ENCODE results near the gene LMAN1L.

Gene LMAN1L

GRCh38 chr15:74816624-74817369 lies 4.2 kb downstream of the LMAN1L start:
- DNase-seq (ENCODE audit: low read depth): no peak

GRCh38 chr15:74817370-74817737 lies 4.7 kb downstream of the LMAN1L start:
- DNase-seq (ENCODE audit: low read depth): no peak

DNA sequence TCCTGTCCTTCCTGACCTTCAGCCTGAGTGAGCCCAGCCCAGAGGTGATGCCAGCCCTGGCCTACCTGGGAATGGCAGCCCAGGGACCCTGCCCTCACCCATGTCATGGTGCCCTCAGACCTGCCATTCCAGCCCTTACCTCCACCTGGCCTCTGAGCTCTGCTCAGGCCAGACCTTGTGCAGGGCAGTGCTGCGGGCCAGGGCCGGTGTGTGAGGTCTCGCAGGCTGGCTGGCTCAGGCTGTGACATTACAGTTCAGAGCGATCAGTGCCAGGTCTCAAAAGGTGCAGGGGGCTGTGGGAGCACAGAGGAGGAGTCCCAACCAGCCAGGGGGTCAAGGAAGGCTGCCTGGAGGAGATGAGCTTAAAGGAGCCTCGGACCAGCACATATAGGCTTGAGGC lies 7.4 kb downstream of the LMAN1L start:
- DNase-seq (ENCODE audit: low read depth): no peak

- DNase-seq (ENCODE audit: low read depth): no peak
These were observed 8.6 kb downstream of the LMAN1L start for GRCh38 chr15:74821091-74821789.

DNA sequence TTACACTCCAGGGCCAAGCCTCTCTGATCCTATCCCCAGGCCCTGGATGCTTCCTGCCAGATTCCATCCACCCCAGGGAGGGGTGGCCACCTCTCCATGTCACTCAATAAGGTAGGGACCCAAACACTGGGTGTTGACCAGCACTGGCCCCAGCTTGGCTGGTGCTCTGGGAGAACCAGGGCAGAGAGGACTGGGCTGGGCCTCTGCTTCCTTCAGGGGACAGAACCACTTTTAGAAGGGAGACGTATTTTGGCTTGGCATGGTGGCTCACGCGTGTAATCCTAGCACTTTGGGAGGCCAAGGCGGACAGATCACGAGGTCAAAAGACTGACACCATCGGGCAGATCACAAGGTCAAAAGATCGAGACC lies 9.1 kb downstream of the LMAN1L start:
- no peak for DNase-seq (ENCODE audit: low read depth)

DNA sequence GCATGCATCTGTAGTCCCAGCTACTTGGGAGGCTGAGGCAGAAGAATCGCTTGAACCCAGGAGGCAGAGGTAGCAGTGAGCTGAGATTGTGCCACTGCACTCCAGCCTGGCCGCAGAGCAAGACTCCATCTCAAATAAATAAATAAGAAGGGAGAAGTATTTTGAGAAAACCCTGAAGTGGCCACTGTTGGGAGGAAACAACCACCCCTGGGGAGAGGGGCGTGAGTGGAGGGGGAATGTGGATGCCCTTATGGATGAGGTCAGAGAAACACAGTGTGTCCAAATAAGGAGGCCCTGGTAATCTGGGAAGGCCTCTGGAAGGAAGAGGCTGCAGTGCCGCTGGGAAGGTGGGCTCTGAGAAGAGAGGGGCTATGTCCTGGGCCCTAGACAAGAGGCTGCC lies 9.6 kb downstream of the LMAN1L start:
- no peak for DNase-seq (ENCODE audit: low read depth)

- no peak for DNase-seq (ENCODE audit: low read depth)
These were observed 10.7 kb downstream of the LMAN1L start for GRCh38 chr15:74823324-74823723.

- DNase-seq (ENCODE audit: low read depth): no peak
These were observed 12.3 kb downstream of the LMAN1L start for GRCh38 chr15:74824976-74825375.

DNA sequence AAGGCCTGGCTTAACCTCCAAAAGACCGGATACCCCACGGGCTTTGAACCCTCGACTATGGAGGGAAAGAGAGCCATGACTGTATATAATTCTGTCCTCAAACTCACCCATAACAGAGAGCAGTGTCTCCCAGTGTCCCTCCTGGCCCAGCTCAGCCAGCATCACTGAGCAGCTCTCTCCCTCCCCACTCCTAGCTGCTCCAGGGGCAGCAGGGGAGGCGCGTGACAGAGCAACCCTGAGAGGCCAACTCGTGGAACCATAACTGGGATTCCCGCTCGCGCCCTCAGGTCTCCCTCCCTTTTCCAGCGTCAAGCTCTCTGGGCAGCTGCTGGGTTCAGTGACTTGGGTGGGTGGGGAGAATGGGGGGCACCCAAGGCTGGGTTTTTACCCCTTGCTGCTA lies 13.2 kb downstream of the LMAN1L start:
- no peak for DNase-seq (ENCODE audit: low read depth)

DNA sequence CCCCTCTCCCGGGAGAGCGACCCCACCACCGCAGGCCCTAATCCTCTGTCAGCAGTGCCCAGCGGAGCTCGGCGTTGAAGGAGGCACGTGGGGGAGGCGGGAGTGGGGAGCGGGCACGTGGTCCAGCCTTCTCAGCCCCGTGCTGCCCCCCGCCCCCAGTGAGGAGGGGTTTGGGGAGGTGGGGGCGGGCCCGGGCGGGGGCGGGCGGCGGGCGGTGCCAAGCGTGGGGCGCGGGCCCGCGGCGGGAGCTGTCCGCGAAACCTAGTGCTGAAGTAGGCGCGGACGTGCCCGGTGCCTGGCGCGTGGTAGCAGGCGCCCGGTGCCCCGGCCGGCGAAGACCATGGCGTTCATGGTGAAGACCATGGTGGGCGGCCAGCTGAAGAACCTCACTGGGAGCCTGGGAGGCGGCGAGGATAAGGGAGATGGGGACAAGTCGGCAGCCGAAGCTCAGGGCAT lies 13.8 kb downstream of the LMAN1L start, which contains the start of gene CPLX3:
Gene CPLX3 (plus strand): TSS at position 264 of the 456 bp plus-strand sequence. CDS start 77 bp downstream, at position 341.
- no peak for DNase-seq (ENCODE audit: low read depth)

DNA sequence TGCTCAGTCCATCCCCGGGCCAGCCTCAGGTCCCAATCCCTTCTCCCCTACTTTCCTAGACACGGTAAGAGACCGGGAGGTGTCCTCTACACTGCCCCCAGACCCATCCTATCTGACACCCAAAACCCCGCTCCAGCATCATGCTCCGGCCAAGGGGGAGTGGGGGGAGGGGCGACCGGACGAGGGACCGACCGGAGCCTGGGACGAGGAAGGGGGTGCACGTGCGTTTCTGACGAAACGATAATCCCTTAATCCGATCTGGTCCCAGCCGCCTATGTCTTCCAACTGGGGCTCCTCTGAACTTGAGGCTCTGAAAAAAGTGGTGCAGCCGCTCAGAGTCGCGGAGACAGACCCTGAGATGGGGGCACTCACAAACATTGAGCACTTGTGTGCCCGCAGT lies 14.3 kb downstream of the LMAN1L start:
- no peak for DNase-seq (ENCODE audit: low read depth)

DNA sequence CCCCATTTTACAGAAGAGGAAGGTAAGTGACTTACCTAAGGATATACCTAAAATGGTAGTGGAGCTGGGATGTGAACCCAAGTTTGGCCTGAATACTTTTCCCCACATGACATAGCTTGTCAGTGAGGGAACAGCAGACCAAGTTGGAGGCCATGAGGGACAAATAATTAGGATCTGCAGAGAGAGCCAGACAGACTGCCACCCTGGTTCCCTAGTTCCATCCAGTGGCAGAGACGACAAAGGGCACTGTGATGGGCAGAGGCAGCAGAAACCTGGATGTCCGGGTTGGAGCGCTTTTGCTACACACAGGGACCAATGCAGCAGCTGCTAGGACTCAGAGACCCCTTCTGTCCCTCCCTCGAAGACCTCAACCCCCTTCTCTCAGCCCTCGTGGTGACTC lies 15.0 kb downstream of the LMAN1L start:
- no peak for DNase-seq (ENCODE audit: low read depth)

DNA sequence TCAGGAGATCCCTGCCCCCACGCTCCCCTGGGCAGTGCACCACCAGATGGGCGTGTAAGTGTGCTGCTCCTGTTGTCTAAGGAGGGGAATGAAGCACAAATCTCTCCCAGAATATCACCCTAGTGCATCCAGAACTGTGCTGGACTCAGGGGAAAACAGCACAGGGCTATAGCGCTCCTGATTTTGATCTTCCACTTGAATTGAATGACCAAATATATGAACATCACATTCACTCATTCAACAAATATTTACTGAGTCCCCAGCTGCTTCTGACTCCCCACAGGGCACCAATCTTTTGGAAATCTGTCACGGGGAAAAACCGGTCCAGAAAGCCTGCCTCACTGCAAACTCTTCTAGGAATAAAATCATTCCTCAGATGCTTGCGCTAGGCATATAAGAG lies 16.2 kb downstream of the LMAN1L start:
- no peak for DNase-seq (ENCODE audit: low read depth)

DNA sequence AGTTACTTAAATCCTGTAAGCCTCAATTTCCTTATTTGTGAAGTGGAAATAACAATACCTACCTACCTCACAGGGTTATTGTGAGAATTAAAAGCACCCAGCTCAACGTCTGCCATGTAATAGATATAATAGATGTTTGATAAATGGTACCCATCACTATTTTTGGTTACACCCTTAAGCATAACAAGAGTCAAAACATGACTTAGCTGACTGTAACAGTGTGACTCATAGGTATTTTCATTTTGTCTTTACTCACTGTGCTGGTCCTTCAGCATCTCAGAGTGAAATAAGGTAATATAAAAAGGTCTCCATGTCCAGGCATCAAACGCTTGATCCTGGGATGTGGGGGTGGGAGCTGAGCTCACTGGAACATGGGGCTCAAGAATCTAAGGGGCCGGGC lies 16.9 kb downstream of the LMAN1L start:
- DNase-seq (ENCODE audit: low read depth): no peak

GRCh38 chr15:74829991-74830390 lies 17.4 kb downstream of the LMAN1L start:
- DNase-seq (ENCODE audit: low read depth): no peak

DNA sequence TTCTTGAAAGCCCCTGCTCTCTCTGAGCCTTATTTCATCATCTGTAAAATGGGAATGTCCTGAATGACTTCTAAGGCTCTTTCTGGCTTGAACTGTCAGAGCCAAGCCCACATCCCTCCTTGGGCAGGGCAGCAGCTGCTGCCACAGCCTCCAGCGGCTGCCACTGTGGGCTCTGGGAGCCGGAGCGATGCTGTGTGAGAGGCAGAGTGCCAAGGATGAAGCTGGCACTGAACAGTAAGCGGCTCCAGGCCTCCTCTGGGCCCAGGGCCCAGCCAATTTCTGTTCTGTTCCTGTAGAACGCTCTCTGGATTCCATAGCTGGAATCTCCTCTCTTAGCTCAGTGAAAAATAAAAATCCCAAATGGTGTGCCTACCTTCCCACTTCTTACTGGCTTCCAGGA lies 18.2 kb downstream of the LMAN1L start:
- DNase-seq (ENCODE audit: low read depth): no peak

DNA sequence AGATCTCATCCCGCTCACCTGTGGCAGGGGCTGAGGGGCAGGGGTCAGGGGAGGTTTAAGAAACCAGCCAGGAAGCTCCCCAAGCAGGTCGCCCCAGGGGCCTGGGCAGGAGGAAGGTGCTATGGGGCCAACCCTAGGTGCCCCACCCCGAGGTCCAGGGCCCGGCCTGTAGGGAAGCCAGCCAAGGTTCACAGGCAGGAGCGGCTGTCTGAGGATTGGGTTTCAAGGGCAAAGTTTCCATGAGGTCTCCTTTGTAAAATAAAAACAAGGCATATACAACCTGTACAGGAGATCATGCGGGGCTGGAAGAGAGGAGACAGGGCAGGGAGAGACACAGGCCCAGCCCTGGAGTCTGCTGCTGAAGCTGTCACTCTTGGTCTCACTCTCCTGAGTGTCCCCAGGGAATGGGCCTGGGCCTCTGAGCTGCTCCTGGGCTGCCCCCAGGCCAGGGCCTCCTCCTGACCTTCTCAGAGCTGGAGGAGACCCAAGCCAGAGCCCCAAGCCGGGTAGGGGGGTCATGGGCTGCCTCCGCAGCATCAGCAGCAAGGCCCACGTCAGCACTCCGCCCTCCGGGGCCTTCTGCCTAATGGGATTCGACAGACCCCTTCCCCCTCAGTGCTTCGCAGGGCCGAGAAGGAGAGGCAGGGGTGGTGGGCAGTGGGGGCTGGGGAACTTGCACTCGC lies 19.3 kb downstream of the LMAN1L start:
- no peak for DNase-seq (ENCODE audit: low read depth)

DNA sequence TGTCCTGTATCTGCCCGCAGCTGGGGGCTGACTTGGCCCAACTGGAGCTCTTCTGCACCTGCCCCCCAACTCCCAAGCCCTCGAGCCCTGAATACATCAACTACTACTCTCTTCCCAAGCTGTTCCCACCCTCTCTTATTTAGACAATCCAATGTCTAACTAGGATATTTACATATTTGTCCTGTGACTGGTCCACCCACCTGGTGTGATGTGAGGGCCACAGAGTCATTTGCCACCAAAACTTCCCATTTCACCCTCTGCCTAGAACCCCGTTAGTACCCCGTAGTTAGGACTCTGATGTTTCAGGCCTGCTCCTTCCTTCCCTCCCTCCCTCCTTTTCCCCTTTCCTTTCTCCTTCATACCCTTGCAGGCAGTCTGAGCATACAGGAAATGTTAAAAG lies 20.2 kb downstream of the LMAN1L start:
- DNase-seq (ENCODE audit: low read depth): no peak

- DNase-seq (ENCODE audit: low read depth): no peak
These were observed 20.9 kb downstream of the LMAN1L start for GRCh38 chr15:74833376-74834107.

DNA sequence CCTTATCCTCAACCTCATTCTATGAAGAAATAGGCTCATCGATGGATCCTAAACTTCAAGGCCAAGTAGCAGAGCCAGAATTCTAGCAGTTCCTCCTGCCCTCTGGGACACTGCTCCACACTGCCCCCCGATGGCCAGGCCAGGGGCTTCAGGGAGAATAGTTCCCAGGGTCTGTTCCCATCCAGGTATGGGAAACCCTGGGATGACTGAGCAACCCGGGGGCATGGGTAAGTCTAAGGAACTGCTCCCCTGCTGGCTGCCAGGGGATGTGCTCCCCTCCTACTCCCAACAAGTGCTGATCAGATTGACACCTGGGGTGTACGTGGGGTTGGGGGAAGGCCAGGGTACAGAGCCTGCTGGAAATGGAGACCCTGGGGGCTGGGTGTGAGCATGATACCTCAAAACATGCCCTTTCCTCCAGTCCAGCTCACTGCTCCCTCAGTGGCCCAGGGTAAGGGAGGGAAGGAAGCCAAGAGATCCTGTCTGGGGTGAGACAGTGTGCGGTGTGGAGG lies 22.7 kb downstream of the LMAN1L start:
- peak; percentile 38 for DNase-seq (ENCODE audit: low read depth)

- no peak for DNase-seq (ENCODE audit: low read depth)
These were observed 24.2 kb downstream of the LMAN1L start for GRCh38 chr15:74836846-74837245.

DNA sequence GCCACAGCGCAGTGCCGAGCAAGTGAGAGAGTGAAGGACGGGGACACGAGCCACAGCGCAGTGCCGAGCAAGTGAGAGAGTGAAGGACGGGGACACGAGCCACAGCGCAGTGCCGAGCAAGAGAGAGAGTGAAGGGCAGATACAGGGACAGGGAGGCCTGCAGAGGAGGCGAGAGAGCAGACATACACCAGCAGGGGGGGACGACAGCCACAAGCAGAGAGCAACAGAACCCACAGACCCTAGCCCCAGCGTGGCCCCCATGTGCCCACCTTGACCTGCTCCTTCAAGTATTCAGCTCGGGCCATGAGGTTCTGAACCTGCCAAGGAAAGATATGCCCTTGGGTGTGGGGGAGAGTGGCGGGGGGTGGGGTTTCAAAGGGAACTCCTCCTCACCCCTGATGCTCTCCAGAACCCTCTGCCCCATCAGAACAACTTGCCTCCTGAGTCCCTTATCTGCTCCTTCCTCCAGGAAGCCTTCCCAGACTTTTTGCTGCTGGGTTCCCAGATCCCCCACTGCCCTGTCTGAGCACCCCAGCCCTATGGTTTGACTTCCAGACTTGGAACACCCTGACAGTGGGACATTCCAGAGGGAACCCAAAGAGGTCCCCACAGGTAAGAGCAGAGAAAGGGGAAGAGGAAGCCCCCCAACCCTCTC lies 25.0 kb downstream of the LMAN1L start:
- no peak for DNase-seq (ENCODE audit: low read depth)

All from HS-27A (cell line).